WTC11 (cell line): ENCODE data around the gene CXCL5. TPM values are rescaled to one million over a fixed set of nuclear protein-coding genes. Genes with fewer than 3 reads are reported as not detected.
A peak's percentile ranks its signal among the peaks of the same experiment; 100 is the strongest.

Source experiments
- ATAC-seq: fragments of 200-7000 bp; cut with Tn5 transposase; 2 replicates; pipeline ENCODE4 v1.10.0; 2021; ENCODE audit warnings: mild to moderate bottlenecking, moderate library complexity
- CTCF ChIA-PET: fragments of 300-600 bp; sonication (Branson Sonifier 250); formaldehyde crosslinking; loops from one replicate; lab custom pipeline; 2021; ENCODE audit warnings: antibody characterized with exemption; lab: Charles Lee
- POLR2A ChIA-PET: fragments of 350-600 bp; sonication (Branson Sonifier 250); formaldehyde crosslinking; loops from one replicate; lab custom pipeline; 2021; ENCODE audit warnings: antibody characterized with exemption; lab: Charles Lee
- DNase-seq: peaks from one replicate; pipeline ENCODE4 v3.0.0; 2021; ENCODE audit warnings: low spot score
- H3K27ac Mint-ChIP-seq: 2 replicates; pipeline ENCODE4 v1.8.0; 2021; ENCODE audit warnings: mixed read lengths
- H3K27me3 Mint-ChIP-seq: 2 replicates; pipeline ENCODE4 v1.8.0; 2021; ENCODE audit warnings: low read depth, mild to moderate bottlenecking, moderate library complexity, mixed read lengths
- H3K36me3 Mint-ChIP-seq: 2 replicates; pipeline ENCODE4 v1.8.0; 2021; ENCODE audit warnings: mixed read lengths
- H3K4me1 Mint-ChIP-seq: 2 replicates; pipeline ENCODE4 v1.8.0; 2022; ENCODE audit warnings: mixed read lengths
- H3K4me3 Mint-ChIP-seq: 2 replicates; pipeline ENCODE4 v1.8.0; 2021; ENCODE audit warnings: mild to moderate bottlenecking, moderate library complexity, mixed read lengths
- H3K9me3 Mint-ChIP-seq: 2 replicates; pipeline ENCODE4 v1.8.0; 2021; ENCODE audit warnings: mixed read lengths
- CREM ChIP-seq: sonication (generic); formaldehyde crosslinking; IDR thresholded peaks from 2 replicates; pipeline ENCODE4 v1.8.1; 2022; ENCODE audit warnings: mild to moderate bottlenecking, missing genetic modification reagents, moderate library complexity
- FOXJ3 ChIP-seq: sonication (generic); formaldehyde crosslinking; IDR thresholded peaks from 2 replicates; pipeline ENCODE4 v1.9.0; 2021; ENCODE audit warnings: missing genetic modification reagents, mild to moderate bottlenecking, borderline replicate concordance
- GTF2I ChIP-seq: fragments of 250-450 bp; sonication (Bioruptor Pico); conservative IDR thresholded peaks from 2 replicates; pipeline ENCODE4 v1.4.0; 2021; ENCODE audit warnings: mild to moderate bottlenecking
- JUN ChIP-seq: sonication (generic); formaldehyde crosslinking; IDR thresholded peaks from 2 replicates; pipeline ENCODE4 v1.8.0; 2023; ENCODE audit warnings: mild to moderate bottlenecking, missing genetic modification reagents
- SMAD3 ChIP-seq: sonication (generic); formaldehyde crosslinking; IDR thresholded peaks from 2 replicates; pipeline ENCODE4 v1.8.0; 2022; ENCODE audit warnings: missing genetic modification reagents, mild to moderate bottlenecking, borderline replicate concordance
- TP53 ChIP-seq: sonication (generic); formaldehyde crosslinking; IDR thresholded peaks from 2 replicates; pipeline ENCODE4 v1.8.1; 2023; ENCODE audit warnings: mild to moderate bottlenecking, missing genetic modification reagents
- ZNF416 ChIP-seq: fragments of 250-450 bp; sonication (Bioruptor Pico); IDR thresholded peaks from 2 replicates; pipeline ENCODE4 v1.9.0; 2021; ENCODE audit warnings: mild to moderate bottlenecking, inconsistent platforms
- ZNF423 ChIP-seq: fragments of 250-450 bp; sonication (Bioruptor Pico); IDR thresholded peaks from 2 replicates; pipeline ENCODE4 v2.1.2; 2022; ENCODE audit warnings: mild to moderate bottlenecking, moderate library complexity
- ZNF671 ChIP-seq: fragments of 250-450 bp; sonication (Bioruptor Pico); IDR thresholded peaks from 2 replicates; pipeline ENCODE4 v1.8.0; 2021; ENCODE audit warnings: mild to moderate bottlenecking
- total RNA-seq: library from RNA; stranded (reverse); gene quantifications from 3 replicates; pipeline ENCODE4 v1.2.3, GENCODE V29; 2021
- TF ChIP-seq, protein P1 (sequence below): fragments of 200-600 bp; IDR thresholded peaks from 2 replicates; pipeline ENCODE4 v1.8.0; 2022; ENCODE audit warnings: antibody characterized with exemption
- TF ChIP-seq, protein P2 (sequence below): sonication (generic); formaldehyde crosslinking; IDR thresholded peaks from 2 replicates; pipeline ENCODE4 v1.8.1; 2023; ENCODE audit warnings: mild to moderate bottlenecking, missing genetic modification reagents
- TF ChIP-seq, protein P3 (sequence below): sonication (generic); formaldehyde crosslinking; IDR thresholded peaks from 2 replicates; pipeline ENCODE4 v1.8.0; 2023; ENCODE audit warnings: missing genetic modification reagents
- TF ChIP-seq, protein P4 (sequence below): sonication (generic); formaldehyde crosslinking; IDR thresholded peaks from 2 replicates; pipeline ENCODE4 v1.8.1; 2022; ENCODE audit warnings: low read depth, missing genetic modification reagents, borderline replicate concordance
- TF ChIP-seq, protein P5 (sequence below): fragments of 250-450 bp; sonication (Bioruptor Pico); conservative IDR thresholded peaks from 2 replicates; pipeline ENCODE4 v1.9.0; 2021; ENCODE audit warnings: mild to moderate bottlenecking
- TF ChIP-seq, protein P6 (sequence below): fragments of 250-450 bp; sonication (Bioruptor Pico); IDR thresholded peaks from 2 replicates; pipeline ENCODE4 v1.9.0; 2021; ENCODE audit warnings: mild to moderate bottlenecking

The CXCL5 gene
- total RNA-seq, 1 experiment from 2014 or later, result 3.6 TPM

DNA sequence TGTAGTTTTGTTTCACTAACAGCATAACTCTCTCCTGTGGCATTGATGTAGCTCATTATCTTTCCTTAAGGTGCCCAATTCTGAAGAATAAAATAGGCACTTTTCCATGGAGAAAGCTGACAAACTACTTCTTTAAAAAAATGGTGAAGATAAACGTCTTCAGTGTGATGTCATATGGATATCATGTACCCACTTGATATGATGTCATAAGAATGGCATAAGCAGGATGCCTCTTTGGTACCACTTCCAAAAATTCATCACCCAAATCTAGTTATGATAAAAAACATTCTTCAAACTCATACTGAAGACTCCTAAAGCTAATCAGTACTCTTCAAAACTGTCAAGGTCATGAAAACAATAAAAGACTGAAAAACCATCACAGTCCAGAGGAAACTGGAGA, 42.9 kb upstream of the CXCL5 start (continued):
- TF ChIP-seq, protein P1, sequence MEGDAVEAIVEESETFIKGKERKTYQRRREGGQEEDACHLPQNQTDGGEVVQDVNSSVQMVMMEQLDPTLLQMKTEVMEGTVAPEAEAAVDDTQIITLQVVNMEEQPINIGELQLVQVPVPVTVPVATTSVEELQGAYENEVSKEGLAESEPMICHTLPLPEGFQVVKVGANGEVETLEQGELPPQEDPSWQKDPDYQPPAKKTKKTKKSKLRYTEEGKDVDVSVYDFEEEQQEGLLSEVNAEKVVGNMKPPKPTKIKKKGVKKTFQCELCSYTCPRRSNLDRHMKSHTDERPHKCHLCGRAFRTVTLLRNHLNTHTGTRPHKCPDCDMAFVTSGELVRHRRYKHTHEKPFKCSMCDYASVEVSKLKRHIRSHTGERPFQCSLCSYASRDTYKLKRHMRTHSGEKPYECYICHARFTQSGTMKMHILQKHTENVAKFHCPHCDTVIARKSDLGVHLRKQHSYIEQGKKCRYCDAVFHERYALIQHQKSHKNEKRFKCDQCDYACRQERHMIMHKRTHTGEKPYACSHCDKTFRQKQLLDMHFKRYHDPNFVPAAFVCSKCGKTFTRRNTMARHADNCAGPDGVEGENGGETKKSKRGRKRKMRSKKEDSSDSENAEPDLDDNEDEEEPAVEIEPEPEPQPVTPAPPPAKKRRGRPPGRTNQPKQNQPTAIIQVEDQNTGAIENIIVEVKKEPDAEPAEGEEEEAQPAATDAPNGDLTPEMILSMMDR, result no peak
- TF ChIP-seq CREM, result no peak
- no peak for TF ChIP-seq FOXJ3 (CRISPR knock-in tag)

DNA sequence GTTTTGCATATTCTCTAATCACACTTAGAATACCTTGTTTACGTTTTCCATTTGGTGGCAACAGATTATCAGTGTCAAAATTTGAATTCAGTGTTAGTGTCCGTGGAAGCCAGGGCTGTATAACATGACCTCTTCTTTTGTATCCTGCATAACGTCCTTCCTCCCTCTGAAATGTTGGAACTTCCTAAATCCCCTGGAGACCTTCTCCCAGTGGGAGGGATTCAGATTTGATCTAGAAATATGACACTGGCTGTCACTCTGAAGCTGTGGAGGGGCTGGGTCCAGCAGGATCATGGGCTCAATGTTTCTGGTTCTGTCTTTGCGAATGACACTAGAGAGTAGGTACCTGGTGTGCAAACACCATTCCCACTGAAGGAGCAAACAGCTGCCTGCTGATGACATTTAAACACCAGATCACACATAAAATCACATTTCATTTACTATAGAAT, 40.9 kb upstream of the CXCL5 start:
- Mint-ChIP-seq H3K4me3 (peak overlapping the region; percentile 89), H3K27me3 (peaks cover 4% of the 10 kb centered on the region; the same call in 1 of the 2 replicates), H3K27ac (no peak overlapping the region), H3K9me3 (no peaks in the 10 kb centered on the region), H3K36me3 (no peaks in the 10 kb centered on the region), H3K4me1 (peaks cover 39% of the 10 kb centered on the region)
- ChIA-PET CTCF (interaction anchor here (0.9 to 1.9 kb wide), 11 partner anchors 11 to 310 kb away, joined by 3 to 20 read pairs (median 7); partner anchors contain the start of genes CXCL1, CXCL2 and CXCL5), POLR2A (no interaction called here)
- no peak for TF ChIP-seq JUN (CRISPR knock-in tag)
- TF ChIP-seq, protein P2, sequence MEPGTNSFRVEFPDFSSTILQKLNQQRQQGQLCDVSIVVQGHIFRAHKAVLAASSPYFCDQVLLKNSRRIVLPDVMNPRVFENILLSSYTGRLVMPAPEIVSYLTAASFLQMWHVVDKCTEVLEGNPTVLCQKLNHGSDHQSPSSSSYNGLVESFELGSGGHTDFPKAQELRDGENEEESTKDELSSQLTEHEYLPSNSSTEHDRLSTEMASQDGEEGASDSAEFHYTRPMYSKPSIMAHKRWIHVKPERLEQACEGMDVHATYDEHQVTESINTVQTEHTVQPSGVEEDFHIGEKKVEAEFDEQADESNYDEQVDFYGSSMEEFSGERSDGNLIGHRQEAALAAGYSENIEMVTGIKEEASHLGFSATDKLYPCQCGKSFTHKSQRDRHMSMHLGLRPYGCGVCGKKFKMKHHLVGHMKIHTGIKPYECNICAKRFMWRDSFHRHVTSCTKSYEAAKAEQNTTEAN (CRISPR knock-in tag), result no peak
- TF ChIP-seq, protein P3, sequence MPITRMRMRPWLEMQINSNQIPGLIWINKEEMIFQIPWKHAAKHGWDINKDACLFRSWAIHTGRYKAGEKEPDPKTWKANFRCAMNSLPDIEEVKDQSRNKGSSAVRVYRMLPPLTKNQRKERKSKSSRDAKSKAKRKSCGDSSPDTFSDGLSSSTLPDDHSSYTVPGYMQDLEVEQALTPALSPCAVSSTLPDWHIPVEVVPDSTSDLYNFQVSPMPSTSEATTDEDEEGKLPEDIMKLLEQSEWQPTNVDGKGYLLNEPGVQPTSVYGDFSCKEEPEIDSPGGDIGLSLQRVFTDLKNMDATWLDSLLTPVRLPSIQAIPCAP (CRISPR knock-in tag), result no peak
- TF ChIP-seq GTF2I (CRISPR knock-in tag), result no peak
- TF ChIP-seq SMAD3 (CRISPR knock-in tag), result no peak
- TF ChIP-seq, protein P4, sequence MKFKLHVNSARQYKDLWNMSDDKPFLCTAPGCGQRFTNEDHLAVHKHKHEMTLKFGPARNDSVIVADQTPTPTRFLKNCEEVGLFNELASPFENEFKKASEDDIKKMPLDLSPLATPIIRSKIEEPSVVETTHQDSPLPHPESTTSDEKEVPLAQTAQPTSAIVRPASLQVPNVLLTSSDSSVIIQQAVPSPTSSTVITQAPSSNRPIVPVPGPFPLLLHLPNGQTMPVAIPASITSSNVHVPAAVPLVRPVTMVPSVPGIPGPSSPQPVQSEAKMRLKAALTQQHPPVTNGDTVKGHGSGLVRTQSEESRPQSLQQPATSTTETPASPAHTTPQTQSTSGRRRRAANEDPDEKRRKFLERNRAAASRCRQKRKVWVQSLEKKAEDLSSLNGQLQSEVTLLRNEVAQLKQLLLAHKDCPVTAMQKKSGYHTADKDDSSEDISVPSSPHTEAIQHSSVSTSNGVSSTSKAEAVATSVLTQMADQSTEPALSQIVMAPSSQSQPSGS (CRISPR knock-in tag), result no peak
- TF ChIP-seq, protein P1, result no peak
- TF ChIP-seq ZNF416 (CRISPR knock-in tag), result no peak
- ATAC-seq (no peak), DNase-seq (no peak)

DNA sequence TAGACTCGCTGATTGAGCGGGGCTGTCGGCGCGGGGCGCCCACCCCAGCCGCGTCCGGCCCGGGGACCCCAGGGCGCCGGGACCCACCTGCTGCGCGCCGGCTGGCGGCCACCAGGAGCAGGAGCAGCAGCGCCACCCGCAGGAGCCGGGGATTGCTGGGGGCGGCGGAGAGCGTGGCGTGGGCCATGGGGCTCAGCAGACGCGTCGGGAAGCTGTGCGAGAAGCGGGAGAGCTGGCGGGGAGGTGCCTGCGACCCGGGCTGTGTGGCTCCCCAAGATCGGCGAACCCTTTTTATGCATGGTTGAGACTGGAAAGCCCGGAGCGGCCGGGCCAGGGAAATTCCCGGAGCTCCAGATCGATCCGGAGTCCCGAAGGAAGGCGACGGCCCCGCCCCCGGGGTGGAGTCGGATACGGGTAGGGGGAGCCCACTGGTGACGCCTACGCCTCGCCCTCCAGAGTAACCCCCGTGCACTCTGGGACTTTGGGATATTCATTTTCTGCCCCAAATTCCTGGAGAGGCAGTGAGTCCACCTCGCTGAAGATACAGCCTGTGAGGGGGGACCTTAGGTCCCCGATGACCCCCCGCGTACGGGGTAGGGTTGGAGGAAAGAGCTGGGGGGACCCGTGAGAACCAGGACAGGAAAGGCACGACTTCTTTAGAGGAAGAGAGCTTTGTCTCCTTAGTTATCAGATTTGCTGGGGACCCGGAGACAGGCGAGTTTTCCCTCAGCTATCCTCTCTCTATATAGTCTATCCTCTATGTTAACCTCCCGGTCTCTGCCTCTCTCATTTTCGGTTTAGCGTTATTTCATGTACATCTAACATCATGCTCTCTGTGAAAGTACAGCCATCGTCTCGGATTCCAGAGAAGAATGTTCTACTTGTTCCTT, 40.2 kb upstream of the CXCL5 start, which contains the start of gene CXCL3:
TSS of gene CXCL3 (minus strand) at position 265 of the 890 bp plus-strand sequence. CDS start at position 187, 78 bp downstream.
- H3K4me1 Mint-ChIP-seq, result peaks cover 39% of the 10 kb centered on the region
- H3K27ac Mint-ChIP-seq, result peak within 1 kb of the TSS; percentile 75
- ATAC-seq (peak; percentile 86), DNase-seq (peak; percentile 86)
- H3K9me3 Mint-ChIP-seq, result no peaks in the 10 kb centered on the region
- peak within 1 kb of the TSS; percentile 89 for H3K4me3 Mint-ChIP-seq
- no peaks in the 10 kb centered on the region for H3K36me3 Mint-ChIP-seq
- ChIA-PET POLR2A (interaction anchor here (1.6 kb wide), 1 partner anchor 40 kb away, joined by 4 read pairs; the partner anchor contains the start of gene CXCL5), CTCF (interaction anchor here (0.6 to 2.0 kb wide), 19 partner anchors 10 to 309 kb away, joined by 3 to 20 read pairs (median 5); partner anchors contain the start of genes CXCL1, CXCL2 and CXCL5)
- H3K27me3 Mint-ChIP-seq, result peaks cover 4% of the 10 kb centered on the region; the same call in 1 of the 2 replicates
- TF ChIP-seq CREM (peak; percentile 33; the same call in 1 of the 2 replicates), ZNF671 (CRISPR knock-in tag) (no peak), TP53 (CRISPR knock-in tag) (0 out of 2 replicates have a peak, but pooled peaks have one; percentile 32), ZNF423 (CRISPR knock-in tag) (peak; percentile 97)
- TF ChIP-seq, protein P5, sequence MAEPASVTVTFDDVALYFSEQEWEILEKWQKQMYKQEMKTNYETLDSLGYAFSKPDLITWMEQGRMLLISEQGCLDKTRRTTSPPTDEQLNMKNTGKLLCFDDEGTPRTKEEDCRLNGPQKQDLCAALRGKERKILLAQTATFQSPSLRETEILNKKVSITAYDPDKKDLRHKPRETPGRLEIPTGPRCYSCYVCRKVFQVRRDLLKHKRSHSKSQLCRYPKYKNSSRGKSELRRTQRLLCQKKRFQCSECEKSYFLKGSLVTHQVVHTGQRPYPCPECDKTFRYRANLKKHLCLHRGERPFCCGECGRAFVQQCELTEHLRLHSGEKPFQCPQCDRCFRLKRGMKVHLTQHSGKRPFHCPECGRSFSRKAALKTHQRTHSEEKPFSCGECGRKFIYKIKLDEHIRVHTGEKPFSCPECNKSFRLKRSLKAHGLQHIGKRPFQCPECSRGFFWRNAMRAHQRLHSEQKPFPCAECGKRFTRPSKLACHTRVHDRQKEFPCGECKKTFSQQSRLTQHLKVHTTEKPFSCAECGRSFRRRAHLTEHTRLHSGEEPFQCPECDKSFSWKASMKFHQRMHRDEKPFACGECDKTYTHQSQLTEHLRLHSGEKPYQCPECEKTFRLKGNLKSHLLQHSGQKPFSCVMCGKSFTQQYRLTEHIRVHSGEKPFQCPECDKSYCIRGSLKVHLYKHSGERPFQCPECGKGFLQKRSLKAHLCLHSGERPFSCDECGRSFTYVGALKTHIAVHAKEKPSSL (CRISPR knock-in tag), result no peak
- TF ChIP-seq, protein P6, sequence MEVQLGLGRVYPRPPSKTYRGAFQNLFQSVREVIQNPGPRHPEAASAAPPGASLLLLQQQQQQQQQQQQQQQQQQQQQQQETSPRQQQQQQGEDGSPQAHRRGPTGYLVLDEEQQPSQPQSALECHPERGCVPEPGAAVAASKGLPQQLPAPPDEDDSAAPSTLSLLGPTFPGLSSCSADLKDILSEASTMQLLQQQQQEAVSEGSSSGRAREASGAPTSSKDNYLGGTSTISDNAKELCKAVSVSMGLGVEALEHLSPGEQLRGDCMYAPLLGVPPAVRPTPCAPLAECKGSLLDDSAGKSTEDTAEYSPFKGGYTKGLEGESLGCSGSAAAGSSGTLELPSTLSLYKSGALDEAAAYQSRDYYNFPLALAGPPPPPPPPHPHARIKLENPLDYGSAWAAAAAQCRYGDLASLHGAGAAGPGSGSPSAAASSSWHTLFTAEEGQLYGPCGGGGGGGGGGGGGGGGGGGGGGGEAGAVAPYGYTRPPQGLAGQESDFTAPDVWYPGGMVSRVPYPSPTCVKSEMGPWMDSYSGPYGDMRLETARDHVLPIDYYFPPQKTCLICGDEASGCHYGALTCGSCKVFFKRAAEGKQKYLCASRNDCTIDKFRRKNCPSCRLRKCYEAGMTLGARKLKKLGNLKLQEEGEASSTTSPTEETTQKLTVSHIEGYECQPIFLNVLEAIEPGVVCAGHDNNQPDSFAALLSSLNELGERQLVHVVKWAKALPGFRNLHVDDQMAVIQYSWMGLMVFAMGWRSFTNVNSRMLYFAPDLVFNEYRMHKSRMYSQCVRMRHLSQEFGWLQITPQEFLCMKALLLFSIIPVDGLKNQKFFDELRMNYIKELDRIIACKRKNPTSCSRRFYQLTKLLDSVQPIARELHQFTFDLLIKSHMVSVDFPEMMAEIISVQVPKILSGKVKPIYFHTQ, result no peak
